ENCODE data around the gene SBNO1.
"Not testable (repeated sequence)": the region's sequence is repeated elsewhere in the genome, so short reads cannot be mapped to it uniquely, and the experiment has no call there.

The SBNO1 gene

GRCh38 chr12:123346946-123347345, 17.7 kb downstream of the SBNO1 start:
- no peak for DNase-seq (ENCODE audit: low read depth)

GRCh38 chr12:123344086-123344485, 20.6 kb downstream of the SBNO1 start:
- DNase-seq (ENCODE audit: low read depth), result no peak

GRCh38 chr12:123337070-123337469, 27.6 kb downstream of the SBNO1 start:
- DNase-seq (ENCODE audit: low read depth), result no peak

- DNase-seq (ENCODE audit: low read depth), result no peak
Observed at GRCh38 chr12:123336530-123336929, 28.1 kb downstream of the SBNO1 start.

GRCh38 chr12:123335490-123335889, 29.2 kb downstream of the SBNO1 start:
- DNase-seq (ENCODE audit: low read depth), result no peak

- DNase-seq (ENCODE audit: low read depth), result no peak
Observed at GRCh38 chr12:123329799-123330198, 34.8 kb downstream of the SBNO1 start.

GRCh38 chr12:123319826-123320225, 44.8 kb downstream of the SBNO1 start:
- no peak for DNase-seq (ENCODE audit: low read depth)

GRCh38 chr12:123319273-123319672, 45.4 kb downstream of the SBNO1 start:
- no peak for DNase-seq (ENCODE audit: low read depth)

- not testable (repeated sequence) for DNase-seq (ENCODE audit: low read depth)
Observed at GRCh38 chr12:123313046-123313445, 51.6 kb downstream of the SBNO1 start.

- DNase-seq (ENCODE audit: low read depth), result no peak
Observed at GRCh38 chr12:123306200-123306599, 58.4 kb downstream of the SBNO1 start.

GRCh38 chr12:123305136-123305535, 59.5 kb downstream of the SBNO1 start:
- DNase-seq (ENCODE audit: low read depth), result no peak

GRCh38 chr12:123293178-123293760, 71.4 kb downstream of the SBNO1 start:
- DNase-seq (ENCODE audit: low read depth), result no peak

- no peak for DNase-seq (ENCODE audit: low read depth)
Observed at GRCh38 chr12:123289911-123290310, 74.7 kb downstream of the SBNO1 start.

GRCh38 chr12:123288751-123289346, 75.8 kb downstream of the SBNO1 start:
- no peak for DNase-seq (ENCODE audit: low read depth)

GRCh38 chr12:123286652-123287373, 77.8 kb downstream of the SBNO1 start:
- no peak for DNase-seq (ENCODE audit: low read depth)

- DNase-seq (ENCODE audit: low read depth), result no peak
Observed at GRCh38 chr12:123284669-123285068, 80.0 kb downstream of the SBNO1 start.

GRCh38 chr12:123283461-123283860, 81.2 kb downstream of the SBNO1 start:
- no peak for DNase-seq (ENCODE audit: low read depth)

GRCh38 chr12:123282111-123282510, 82.5 kb downstream of the SBNO1 start:
- no peak for DNase-seq (ENCODE audit: low read depth)

GRCh38 chr12:123280971-123281370, 83.7 kb downstream of the SBNO1 start:
- no peak for DNase-seq (ENCODE audit: low read depth)

GRCh38 chr12:123278101-123278627, 86.5 kb downstream of the SBNO1 start:
- no peak for DNase-seq (ENCODE audit: low read depth)

GRCh38 chr12:123273166-123273565, 91.5 kb downstream of the SBNO1 start:
- no peak for DNase-seq (ENCODE audit: low read depth)

GRCh38 chr12:123271001-123271668, 93.5 kb downstream of the SBNO1 start:
- DNase-seq (ENCODE audit: low read depth), result no peak
